AG20443 (cell line): Measurements from ENCODE around the gene CPB2.

Source experiments
- DNase-seq: peaks from one replicate; pipeline ENCODE4 v3.0.0; 2012; ENCODE audit warnings: low spot score, mixed read lengths

Gene CPB2

GRCh38 chr13:46126552-46127357 lies 21.9 kb upstream of the CPB2 start:
- DNase-seq = peak; percentile 81

GRCh38 chr13:46126056-46126455 lies 21.2 kb upstream of the CPB2 start:
- DNase-seq = no peak

DNA sequence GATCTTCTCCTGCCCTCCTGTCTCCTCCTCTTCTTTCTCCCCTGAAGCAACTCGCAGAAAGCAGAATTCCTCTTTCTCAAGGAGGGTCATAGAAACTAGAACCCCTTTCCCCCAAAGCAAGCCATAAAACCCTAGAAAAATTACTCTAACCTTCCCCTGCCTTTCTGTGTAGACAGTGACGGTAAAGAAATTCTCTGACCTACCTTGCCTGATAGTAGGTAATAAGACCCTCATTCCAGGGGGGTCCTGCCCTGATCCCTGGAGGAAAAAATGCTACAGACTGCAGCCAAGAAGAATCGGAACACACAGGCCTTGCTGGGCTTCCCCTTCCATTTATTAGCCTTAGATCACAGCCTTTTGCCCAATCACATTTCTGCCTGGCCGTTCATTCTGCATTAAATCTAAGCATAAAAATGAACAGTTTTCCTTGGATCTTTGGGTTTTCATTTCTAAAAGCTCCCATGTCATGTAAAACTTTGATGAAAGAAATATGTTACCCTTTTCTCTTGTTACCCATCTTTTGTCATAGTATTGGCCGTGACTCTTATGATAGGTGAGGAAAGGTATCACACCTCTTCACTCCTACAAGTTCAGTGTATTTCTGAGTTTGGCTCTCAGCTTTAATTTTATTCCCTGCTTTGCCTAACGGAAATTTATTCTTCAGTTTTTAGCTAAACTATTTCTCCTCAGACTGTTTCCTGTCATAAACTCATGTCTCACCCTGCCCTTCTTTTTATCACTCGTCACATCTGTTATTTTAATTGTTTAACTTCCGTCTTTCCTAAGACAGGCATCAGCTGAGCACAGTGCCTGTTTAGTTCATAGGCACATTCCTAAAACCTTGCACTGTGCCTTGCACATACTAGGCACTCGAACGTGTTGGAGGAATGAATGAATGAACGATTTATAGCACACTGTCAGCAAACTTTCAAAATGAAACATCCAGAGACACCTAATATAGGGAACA lies 20.4 kb upstream of the CPB2 start:
- DNase-seq = no peak

- no peak for DNase-seq
Measured at GRCh38 chr13:46124531-46124966, 19.7 kb upstream of the CPB2 start.

DNA sequence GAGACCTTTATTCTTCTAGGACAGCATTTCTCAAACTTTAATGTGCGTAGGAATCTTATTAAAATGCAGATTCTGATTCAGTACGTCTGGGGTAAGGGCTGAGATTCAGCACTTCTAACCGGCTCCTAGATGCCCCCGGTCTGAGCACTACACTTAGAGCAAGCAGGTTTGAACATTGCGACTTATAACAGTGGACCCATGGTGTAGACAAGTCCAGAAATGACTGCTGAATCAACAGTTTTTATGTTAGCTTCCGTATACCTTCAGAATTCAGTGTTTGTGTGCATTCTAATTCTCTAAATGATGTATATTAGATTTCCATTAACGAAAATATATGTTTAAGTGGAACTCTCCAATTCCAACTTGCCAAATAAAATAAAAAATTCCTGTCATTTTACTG lies 17.5 kb upstream of the CPB2 start:
- no peak for DNase-seq

DNA sequence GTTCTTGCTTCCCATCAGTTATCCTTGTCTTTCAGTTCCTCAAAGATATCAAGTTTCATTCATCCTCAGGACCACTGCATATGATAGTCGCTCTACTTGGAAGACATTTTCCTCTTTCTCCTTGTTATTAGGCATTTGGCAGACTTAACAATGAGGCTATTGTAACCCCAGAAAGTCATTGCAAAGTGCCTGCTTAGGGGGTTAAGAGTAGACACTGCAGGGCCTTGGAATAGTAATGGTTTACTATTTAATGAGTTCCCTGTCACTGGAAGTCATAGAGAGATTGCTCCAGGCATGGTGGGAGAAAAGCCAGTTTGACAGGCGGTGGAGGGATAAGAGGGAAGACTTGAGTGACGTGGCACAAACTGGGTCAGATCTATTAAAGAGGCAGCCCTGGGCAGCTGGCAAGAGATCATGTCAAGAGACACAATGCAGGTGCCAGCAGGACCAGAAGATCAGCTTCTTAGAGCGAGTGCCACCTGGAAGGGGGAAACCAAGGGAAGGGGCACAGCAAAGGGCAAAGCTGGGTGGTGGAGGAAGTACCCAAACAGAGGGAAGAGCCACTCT lies 16.8 kb upstream of the CPB2 start:
- no peak for DNase-seq

DNA sequence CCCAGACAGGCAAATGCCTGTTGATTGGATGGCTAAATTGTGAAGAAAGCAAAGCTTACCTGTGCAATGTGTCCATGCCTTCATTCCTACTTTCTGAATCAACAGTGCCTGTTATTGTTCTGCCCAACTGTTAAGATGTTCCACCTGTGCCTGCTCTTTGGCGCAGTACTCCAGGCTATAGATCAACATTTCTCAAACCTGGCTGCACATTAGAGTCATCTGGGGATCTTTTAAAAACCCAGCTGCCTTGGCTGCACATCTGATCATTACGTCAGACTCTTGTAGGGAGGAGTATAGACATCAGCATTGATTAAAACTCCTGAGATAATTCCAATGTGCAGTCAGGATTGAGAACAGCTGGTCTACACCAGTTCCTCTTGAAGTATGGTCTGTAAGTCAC lies 16.2 kb upstream of the CPB2 start:
- no peak for DNase-seq

- DNase-seq = no peak
Measured at GRCh38 chr13:46119883-46120614, 15.2 kb upstream of the CPB2 start.

DNA sequence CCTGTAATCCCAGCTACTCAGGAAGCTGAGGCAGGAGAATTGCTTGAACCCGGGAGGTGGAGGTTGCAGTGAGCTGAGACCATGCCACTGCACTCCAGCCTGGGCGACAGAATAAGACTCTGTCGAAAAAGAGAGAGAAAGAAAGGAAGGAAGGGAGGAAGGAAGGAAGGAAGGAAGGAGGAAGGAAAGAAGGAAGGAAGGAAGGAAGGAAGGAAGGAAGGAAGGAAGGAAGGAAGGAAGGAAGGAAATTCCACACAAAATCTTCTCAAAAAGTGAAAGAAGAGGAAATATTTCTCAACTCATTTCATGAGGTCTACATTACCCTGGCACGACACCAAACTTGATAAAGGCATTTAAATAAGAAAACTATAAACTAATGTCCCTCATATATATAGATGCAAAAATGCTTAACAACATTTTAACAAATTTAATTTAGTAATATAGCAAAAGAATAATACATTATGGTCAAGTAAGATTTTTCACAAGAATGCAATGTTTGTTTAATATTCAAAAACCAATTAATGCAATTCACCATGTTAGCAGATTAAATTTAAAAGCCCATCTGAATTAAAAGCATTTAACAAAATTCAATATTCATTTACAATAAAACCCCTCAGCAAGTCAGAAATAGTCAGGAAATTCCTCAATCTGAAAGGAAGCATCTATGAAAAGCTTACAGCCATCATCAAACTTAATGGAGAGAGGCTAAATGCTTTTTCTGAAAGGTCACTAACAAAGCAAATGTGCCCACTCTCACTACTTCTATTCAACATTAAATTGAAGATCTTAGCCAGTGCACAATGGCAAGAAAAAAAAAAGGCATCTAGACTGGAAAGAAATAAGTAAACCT lies 12.0 kb upstream of the CPB2 start:
- no peak for DNase-seq

- DNase-seq = no peak
Measured at GRCh38 chr13:46114613-46115012, 9.8 kb upstream of the CPB2 start.

DNA sequence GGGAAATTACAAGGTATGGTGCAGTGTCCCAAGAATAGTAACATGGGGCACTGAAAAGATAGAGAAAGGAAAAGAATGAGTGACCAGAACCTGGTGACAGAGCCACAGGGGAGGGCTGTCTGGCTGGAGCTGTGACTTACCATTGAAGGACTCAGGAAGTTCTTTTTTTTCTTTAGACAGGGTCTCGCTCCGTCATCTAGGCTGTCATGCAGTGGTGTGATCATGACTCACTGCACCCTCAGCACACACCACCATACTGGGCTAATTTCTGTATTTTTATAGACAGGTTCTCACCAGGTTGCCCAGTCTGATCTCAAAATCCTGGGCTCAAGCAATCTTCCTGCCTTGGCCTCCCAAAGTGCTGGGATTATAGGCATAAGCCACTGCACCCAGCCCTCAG lies 8.8 kb upstream of the CPB2 start:
- no peak for DNase-seq

DNA sequence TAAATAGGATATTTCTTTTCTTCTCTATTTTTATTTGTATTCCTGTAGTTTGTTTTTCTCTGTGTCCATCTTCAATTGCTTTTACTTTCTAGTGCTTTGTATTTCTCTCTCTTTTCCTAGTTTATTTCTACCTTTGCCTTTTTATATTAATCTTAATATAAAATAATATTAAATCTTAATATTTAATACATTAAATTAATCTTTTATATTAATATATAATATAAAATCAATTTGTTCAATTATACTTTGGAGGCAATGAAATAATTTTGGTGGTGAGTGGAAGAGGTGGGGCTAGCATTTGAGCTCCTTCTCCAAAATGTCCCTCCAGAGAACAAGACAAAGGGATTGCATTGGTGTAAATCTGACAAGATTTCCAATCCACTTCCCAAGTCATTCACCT lies 6.3 kb upstream of the CPB2 start:
- no peak for DNase-seq

GRCh38 chr13:46109451-46109850 lies 4.6 kb upstream of the CPB2 start:
- DNase-seq = no peak

GRCh38 chr13:46106839-46107371 lies 2.1 kb upstream of the CPB2 start:
- no peak for DNase-seq

DNA sequence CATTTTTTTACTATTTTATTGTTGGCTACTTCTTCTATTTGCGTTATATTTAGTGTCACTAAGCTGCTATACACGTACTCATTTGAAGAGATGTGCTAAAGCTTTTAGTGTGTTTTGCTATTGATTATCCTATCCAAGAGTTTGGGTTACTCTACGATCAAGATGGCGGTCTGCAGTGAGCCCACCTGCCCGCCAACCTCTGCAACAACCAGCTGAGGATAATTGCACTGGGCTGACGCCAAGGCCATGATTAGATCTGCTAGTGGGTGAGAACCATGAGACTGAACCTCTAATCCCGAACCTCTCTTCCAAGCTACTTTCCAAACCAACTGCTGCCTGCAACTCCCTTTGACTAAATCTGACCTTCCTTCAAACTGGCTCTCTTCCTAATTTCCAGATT lies 1.8 kb downstream of the CPB2 start:
- DNase-seq = no peak

- DNase-seq = no peak
Measured at GRCh38 chr13:46102255-46102605, 2.6 kb downstream of the CPB2 start.

DNA sequence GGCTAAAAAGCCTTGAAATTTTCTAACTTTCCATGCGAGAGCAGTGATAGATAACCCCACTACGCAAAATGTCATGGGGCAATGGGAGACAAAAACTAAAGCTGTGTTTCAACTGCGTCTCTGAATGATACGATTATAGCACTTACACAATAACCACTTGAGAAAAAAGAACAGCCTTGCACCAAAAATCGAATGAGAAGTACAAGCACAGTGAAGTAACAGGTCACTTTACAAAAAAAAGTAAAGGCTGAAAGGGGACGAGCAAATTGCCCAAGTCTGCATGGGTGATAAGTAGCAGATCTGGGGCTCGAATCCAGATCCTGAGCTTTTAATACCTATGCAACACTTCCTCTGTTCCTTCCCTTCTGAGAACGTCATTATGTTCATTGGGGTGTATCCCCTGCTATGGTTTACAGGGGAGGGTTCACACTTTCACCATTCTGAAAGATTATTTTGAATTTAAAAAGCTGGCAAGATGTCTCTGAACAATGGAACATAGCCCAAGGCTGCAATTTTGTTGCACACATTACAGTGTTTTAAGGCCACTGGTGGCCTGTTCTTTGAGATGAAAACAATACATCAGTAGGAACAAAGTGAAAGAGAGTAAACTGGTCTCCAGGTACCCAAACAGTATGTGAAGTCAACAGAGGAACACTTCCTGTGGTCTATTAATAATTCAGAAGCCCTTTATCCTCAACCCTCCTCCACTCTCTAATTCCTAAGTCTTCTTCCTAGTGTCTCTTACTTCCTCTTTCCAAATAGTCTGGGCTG lies 3.2 kb downstream of the CPB2 start:
- no peak for DNase-seq

DNA sequence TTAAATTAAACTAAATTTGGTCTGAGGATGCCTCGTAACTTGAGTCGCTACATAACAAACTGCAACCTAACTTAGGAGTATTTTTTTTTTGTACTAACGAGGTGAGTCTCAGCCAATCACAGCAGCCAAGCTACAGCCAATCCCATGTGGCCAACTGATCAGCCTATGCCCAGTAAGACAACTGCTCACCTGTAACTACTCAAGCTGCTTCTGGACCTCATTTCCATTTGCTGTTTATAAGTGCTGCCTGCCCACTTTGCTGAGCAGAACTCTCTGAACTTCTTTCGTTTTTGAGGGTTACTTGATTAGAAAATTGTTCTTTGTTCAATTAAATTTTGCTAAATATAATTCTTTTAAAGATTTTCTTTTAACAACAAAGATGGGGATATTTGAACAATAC lies 3.8 kb downstream of the CPB2 start:
- no peak for DNase-seq

- no peak for DNase-seq
Measured at GRCh38 chr13:46100191-46100815, 4.5 kb downstream of the CPB2 start.

- no peak for DNase-seq
Measured at GRCh38 chr13:46097663-46098062, 7.2 kb downstream of the CPB2 start.
